H9 (cell line): Measurements from ENCODE around the gene DGCR8. TPM values are rescaled to one million over a fixed set of nuclear protein-coding genes. Genes with fewer than 3 reads are reported as not detected.

ENCODE experiments used
- DNase-seq: peaks from one replicate; pipeline ENCODE4 v3.0.0-alpha.2; 2017
- H2AFZ ChIP-seq: one replicate; pipeline ENCODE4 v1.6.1; 2013; ENCODE audit warnings: mild to moderate bottlenecking, low read length, control low read depth, moderate library complexity
- H2AK5ac ChIP-seq: 2 replicates; pipeline ENCODE4 v1.6.1; 2013; ENCODE audit warnings: low read length, control low read depth, mixed read lengths; ENCODE audit not compliant: insufficient read length
- H2BK120ac ChIP-seq: one replicate; pipeline ENCODE4 v1.6.1; 2013; ENCODE audit warnings: low read depth, mild to moderate bottlenecking, low read length, control low read depth, inconsistent platforms; ENCODE audit not compliant: poor library complexity, severe bottlenecking
- H2BK12ac ChIP-seq: 2 replicates; pipeline ENCODE4 v1.6.1; 2013; ENCODE audit warnings: low read length, control low read depth, mixed read lengths, low read depth; ENCODE audit not compliant: insufficient read length
- H2BK15ac ChIP-seq: 2 replicates; pipeline ENCODE4 v1.6.1; 2013; ENCODE audit warnings: low read depth, low read length, control low read depth
- H2BK20ac ChIP-seq: one replicate; pipeline ENCODE4 v1.6.1; 2013; ENCODE audit warnings: low read depth, mild to moderate bottlenecking, low read length, control low read depth, inconsistent platforms; ENCODE audit not compliant: poor library complexity, severe bottlenecking
- H2BK5ac ChIP-seq: 2 replicates; pipeline ENCODE4 v1.6.1; 2013; ENCODE audit warnings: low read length, control low read depth, mixed read lengths; ENCODE audit not compliant: insufficient read length
- H3K14ac ChIP-seq: 2 replicates; pipeline ENCODE4 v1.6.1; 2013; ENCODE audit warnings: low read length, control low read depth; ENCODE audit not compliant: insufficient read depth
- H3K18ac ChIP-seq: 2 replicates; pipeline ENCODE4 v1.6.1; 2013; ENCODE audit warnings: low read depth, mild to moderate bottlenecking, mixed read lengths, low read length, control low read depth; ENCODE audit not compliant: insufficient read length
- H3K23ac ChIP-seq: 2 replicates; pipeline ENCODE4 v1.6.1; 2013; ENCODE audit warnings: low read length, control low read depth, mixed read lengths, low read depth; ENCODE audit not compliant: insufficient read length
- H3K23me2 ChIP-seq: 2 replicates; pipeline ENCODE4 v1.6.1; 2013; ENCODE audit warnings: low read depth, mild to moderate bottlenecking, mixed read lengths, low read length, control low read depth; ENCODE audit not compliant: insufficient read length, poor library complexity, severe bottlenecking
- H3K27ac ChIP-seq: 2 replicates; pipeline ENCODE4 v1.5.1; 2013; ENCODE audit warnings: low read length, control low read depth, mixed read lengths, low read depth; ENCODE audit not compliant: insufficient read length
- H3K27me3 ChIP-seq: 2 replicates; pipeline ENCODE4 v1.6.1; 2013; ENCODE audit warnings: low read length, control low read depth, inconsistent platforms; ENCODE audit not compliant: insufficient read depth
- H3K4ac ChIP-seq: 2 replicates; pipeline ENCODE4 v1.6.1; 2013; ENCODE audit warnings: low read depth, mild to moderate bottlenecking, control low read depth, inconsistent platforms, low read length, moderate library complexity
- H3K4me1 ChIP-seq: 2 replicates; pipeline ENCODE4 v1.6.1; 2013; ENCODE audit warnings: low read length, control low read depth, inconsistent platforms; ENCODE audit not compliant: insufficient read depth
- H3K4me2 ChIP-seq: 2 replicates; pipeline ENCODE4 v1.6.1; 2013; ENCODE audit warnings: low read length, control low read depth, mixed read lengths; ENCODE audit not compliant: insufficient read length, insufficient read depth
- H3K56ac ChIP-seq: 2 replicates; pipeline ENCODE4 v1.6.1; 2013; ENCODE audit warnings: low read depth, mild to moderate bottlenecking, mixed read lengths, low read length, control low read depth; ENCODE audit not compliant: insufficient read length
- H3K79me1 ChIP-seq: 2 replicates; pipeline ENCODE4 v1.6.1; 2013; ENCODE audit warnings: low read depth, mild to moderate bottlenecking, moderate library complexity, low read length, control low read depth, inconsistent platforms; ENCODE audit not compliant: insufficient read depth, poor library complexity, severe bottlenecking
- H3K79me2 ChIP-seq: 2 replicates; pipeline ENCODE4 v1.6.1; 2013; ENCODE audit warnings: low read length, control low read depth, inconsistent platforms; ENCODE audit not compliant: insufficient read depth
- H3K9ac ChIP-seq: 2 replicates; pipeline ENCODE4 v1.6.1; 2013; ENCODE audit warnings: low read length, control low read depth, mixed read lengths; ENCODE audit not compliant: insufficient read length; ENCODE audit errors: extremely low read depth
- H3K9me3 ChIP-seq: one replicate; pipeline ENCODE4 v1.6.1; 2013; ENCODE audit warnings: low read depth, low read length, inconsistent platforms; ENCODE audit not compliant: control insufficient read depth
- H3T11ph ChIP-seq: one replicate; pipeline ENCODE4 v1.6.1; 2013; ENCODE audit warnings: mild to moderate bottlenecking, low read length, control low read depth, inconsistent platforms
- H4K20me1 ChIP-seq: one replicate; pipeline ENCODE4 v1.6.1; 2013; ENCODE audit not compliant: control insufficient read depth, insufficient read length, insufficient read depth
- H4K5ac ChIP-seq: 2 replicates; pipeline ENCODE4 v1.6.1; 2013; ENCODE audit warnings: low read depth, mild to moderate bottlenecking, mixed read lengths, low read length, control low read depth; ENCODE audit not compliant: insufficient read length
- H4K8ac ChIP-seq: replicated peaks from 2 replicates; pipeline ENCODE4 v1.6.1; 2013; ENCODE audit warnings: low read length, control low read depth, mixed read lengths, low read depth; ENCODE audit not compliant: insufficient read length
- H4K91ac ChIP-seq: 2 replicates; pipeline ENCODE4 v1.6.1; 2013; ENCODE audit warnings: low read depth, mild to moderate bottlenecking, moderate library complexity, mixed read lengths, low read length, control low read depth; ENCODE audit not compliant: insufficient read length
- H3K27ac Mint-ChIP-seq, 3 experiments: 2 replicates in 2 of 3; 3 replicates in 1 of 3; pipeline ENCODE4 v1.8.0; 2020 to 2021; ENCODE audit warnings: mixed read lengths in 3 of 3, mild to moderate bottlenecking in 1 of 3, moderate library complexity in 1 of 3
- H3K27me3 Mint-ChIP-seq: 2 replicates; pipeline ENCODE4 v1.8.0; 2021; ENCODE audit warnings: low read depth, mild to moderate bottlenecking, moderate library complexity, mixed read lengths
- H3K36me3 Mint-ChIP-seq, 3 experiments: 2 replicates in 2 of 3; 3 replicates in 1 of 3; pipeline ENCODE4 v1.8.0; 2020 to 2021; ENCODE audit warnings: low read depth in 3 of 3, mixed read lengths in 3 of 3; ENCODE audit not compliant: insufficient read depth in 1 of 3
- H3K4me1 Mint-ChIP-seq, 2 experiments: 2 replicates each; pipeline ENCODE4 v1.8.0; 2020; ENCODE audit warnings: mixed read lengths in 2 of 2
- H3K4me3 Mint-ChIP-seq, 2 experiments: 2 replicates in 1 of 2; 3 replicates in 1 of 2; pipeline ENCODE4 v1.8.0; 2020 to 2021; ENCODE audit warnings: mild to moderate bottlenecking in 2 of 2, mixed read lengths in 2 of 2, moderate library complexity in 1 of 2
- H3K9me3 Mint-ChIP-seq, 2 experiments: 2 replicates in 1 of 2; 3 replicates in 1 of 2; pipeline ENCODE4 v1.8.0; 2020; ENCODE audit warnings: mild to moderate bottlenecking in 2 of 2, mixed read lengths in 2 of 2, moderate library complexity in 1 of 2
- WGBS: extraction: QIAGEN DNeasy Blood & Tissue Kit; methylation state at CpG from one replicate; pipeline ENCODE4 v1.1.7; 2013; ENCODE audit warnings: missing lambda C conversion rate, low lambda C conversion rate, mixed read lengths; ENCODE audit not compliant: insufficient read length; ENCODE audit errors: extremely low coverage; 5-methylcytosine and 5-hydroxymethylcytosine counted together
- total RNA-seq: library from RNA; stranded (reverse); gene quantifications from 2 replicates; pipeline ENCODE4 v1.2.1, GENCODE V29; 2021
- TF ChIP-seq, protein P1 (sequence below): fragments of 200-600 bp; sonication (generic); conservative IDR thresholded peaks from 3 replicates; pipeline ENCODE4 v1.8.0; 2021; ENCODE audit warnings: antibody characterized with exemption, mild to moderate bottlenecking

Gene DGCR8
- total RNA-seq, 1 experiment from 2014 or later = 74.5 TPM

- Histone ChIP-seq H3K27me3 (no peaks in the 10 kb centered on the region), H3K23ac (no peak overlapping the region), H3K27ac (no peak overlapping the region), H3K23me2 (no peaks in the 10 kb centered on the region), H3K56ac (no peak overlapping the region), H3K18ac (no peak overlapping the region), H4K5ac (no peak overlapping the region), H3T11ph (no peak overlapping the region), H3K79me2 (no peaks in the 10 kb centered on the region), H2BK5ac (no peak overlapping the region), H2BK20ac (no peak overlapping the region), H3K9me3 (no peaks in the 10 kb centered on the region), H2AK5ac (no peak overlapping the region), H2BK12ac (no peak overlapping the region), H2AFZ (no peak overlapping the region), H4K91ac (no peak overlapping the region), H3K4ac (no peak overlapping the region), H3K14ac (no peak overlapping the region), H3K4me2 (no peak overlapping the region), H3K4me1 (no peaks in the 10 kb centered on the region), H3K9ac (no peak overlapping the region), H4K20me1 (no peaks in the 10 kb centered on the region), H2BK120ac (no peak overlapping the region), H4K8ac (no peak overlapping the region), H3K79me1 (no peaks in the 10 kb centered on the region), H2BK15ac (no peak overlapping the region)
- Mint-ChIP-seq H3K9me3 (no peaks in the 10 kb centered on the region), H3K4me1 (no peaks in the 10 kb centered on the region), H3K4me3 (no peak overlapping the region), H3K27ac (no peak overlapping the region), H3K36me3 (no peaks in the 10 kb centered on the region; a peak in 3 of 7 replicates), H3K27me3 (no peaks in the 10 kb centered on the region)
- WGBS = no CpG with 5 or more reads among the region's 65 CpGs
- no peak for DNase-seq
- TF ChIP-seq, protein P1, sequence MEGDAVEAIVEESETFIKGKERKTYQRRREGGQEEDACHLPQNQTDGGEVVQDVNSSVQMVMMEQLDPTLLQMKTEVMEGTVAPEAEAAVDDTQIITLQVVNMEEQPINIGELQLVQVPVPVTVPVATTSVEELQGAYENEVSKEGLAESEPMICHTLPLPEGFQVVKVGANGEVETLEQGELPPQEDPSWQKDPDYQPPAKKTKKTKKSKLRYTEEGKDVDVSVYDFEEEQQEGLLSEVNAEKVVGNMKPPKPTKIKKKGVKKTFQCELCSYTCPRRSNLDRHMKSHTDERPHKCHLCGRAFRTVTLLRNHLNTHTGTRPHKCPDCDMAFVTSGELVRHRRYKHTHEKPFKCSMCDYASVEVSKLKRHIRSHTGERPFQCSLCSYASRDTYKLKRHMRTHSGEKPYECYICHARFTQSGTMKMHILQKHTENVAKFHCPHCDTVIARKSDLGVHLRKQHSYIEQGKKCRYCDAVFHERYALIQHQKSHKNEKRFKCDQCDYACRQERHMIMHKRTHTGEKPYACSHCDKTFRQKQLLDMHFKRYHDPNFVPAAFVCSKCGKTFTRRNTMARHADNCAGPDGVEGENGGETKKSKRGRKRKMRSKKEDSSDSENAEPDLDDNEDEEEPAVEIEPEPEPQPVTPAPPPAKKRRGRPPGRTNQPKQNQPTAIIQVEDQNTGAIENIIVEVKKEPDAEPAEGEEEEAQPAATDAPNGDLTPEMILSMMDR = no peak
These were observed 62.9 kb downstream of the DGCR8 start for GRCh38 chr22:20142711-20143621.
